T-cell (primary cell): ENCODE data around the gene PRMT6. TPM values are rescaled to one million over a fixed set of nuclear protein-coding genes. Genes with fewer than 3 reads are reported as not detected.
"Not testable (repeated sequence)": the region's sequence is repeated elsewhere in the genome, so short reads cannot be mapped to it uniquely, and the experiment has no call there.

Source experiments
- ATAC-seq, 4 experiments: fragments of 200-7000 bp in 3 of 4; fragments of 150-1000 bp in 1 of 4; cut with Tn5 transposase; replicated peaks in 1 of 4; 1 replicate in 3 of 4; 2 replicates in 1 of 4; pipeline ENCODE4 v1.10.0; 2021; ENCODE audit warnings: moderate library complexity in 3 of 4, mild to moderate bottlenecking in 2 of 4, moderate number of reproducible peaks in 1 of 4
- CTCF ChIA-PET, 2 donors: fragments of 300-600 bp; sonication (Branson Sonifier 250); formaldehyde crosslinking; loops; one replicate each; lab custom pipeline; 2022; ENCODE audit warnings: antibody characterized with exemption in 2 of 2; lab: Charles Lee
- POLR2A ChIA-PET, 2 donors: fragments of 300-600 bp; sonication (Branson Sonifier 250); formaldehyde crosslinking; loops; one replicate each; lab custom pipeline; 2022; ENCODE audit warnings: antibody characterized with exemption in 2 of 2; lab: Charles Lee
- DNase-seq, 35 experiments: peaks; one replicate each; pipeline versions ENCODE4 v3.0.0 to v3.0.0-alpha.2; 2013 to 2023
- H3K27ac ChIP-seq: one replicate; pipeline ENCODE4 v1.5.1; 2013; ENCODE audit warnings: low read length
- H3K27me3 ChIP-seq, 2 experiments: replicated peaks in 1 of 2; 1 replicate in 1 of 2; 2 replicates in 1 of 2; pipeline versions ENCODE4 v1.6.1 to v1.7.0; 2013; ENCODE audit warnings: low read length in 1 of 2, mixed read lengths in 1 of 2; ENCODE audit not compliant: control insufficient read depth in 2 of 2, insufficient read depth in 2 of 2; ENCODE audit errors: extremely low read depth in 1 of 2
- H3K36me3 ChIP-seq, 2 donors: 1 replicate in 1 of 2; 2 replicates in 1 of 2; pipeline versions ENCODE4 v1.6.1 to v1.7.0; 2013; ENCODE audit warnings: low read length in 1 of 2; ENCODE audit not compliant: control insufficient read depth in 2 of 2, insufficient read depth in 1 of 2; ENCODE audit errors: extremely low read depth in 1 of 2
- H3K4me1 ChIP-seq, 2 experiments: 1 replicate in 1 of 2; 2 replicates in 1 of 2; pipeline versions ENCODE4 v1.6.1 to v1.7.0; 2013; ENCODE audit warnings: low read length in 2 of 2, mixed read lengths in 1 of 2; ENCODE audit not compliant: insufficient read depth in 2 of 2, control insufficient read depth in 1 of 2; ENCODE audit errors: extremely low read depth in 1 of 2
- H3K4me3 ChIP-seq, 2 donors: 1 replicate in 1 of 2; 2 replicates in 1 of 2; pipeline versions ENCODE4 v1.5.1 to v1.7.0; 2013; ENCODE audit warnings: mild to moderate bottlenecking in 2 of 2, low read length in 1 of 2, moderate library complexity in 1 of 2; ENCODE audit not compliant: control insufficient read depth in 1 of 2; ENCODE audit errors: extremely low read depth in 1 of 2
- H3K9me3 ChIP-seq: 2 replicates; pipeline ENCODE4 v1.7.0; 2013
- H3K27ac Mint-ChIP-seq, 2 donors: one replicate each; pipeline ENCODE4 v1.8.0; 2020 to 2021; ENCODE audit warnings: mild to moderate bottlenecking in 2 of 2, mixed read lengths in 2 of 2
- H3K27me3 Mint-ChIP-seq, 2 donors: one replicate each; pipeline ENCODE4 v1.8.0; 2021 to 2022; ENCODE audit warnings: mixed read lengths in 2 of 2
- H3K36me3 Mint-ChIP-seq: one replicate; pipeline ENCODE4 v1.8.0; 2021; ENCODE audit warnings: mixed read lengths
- H3K4me1 Mint-ChIP-seq, 3 donors: one replicate each; pipeline ENCODE4 v1.8.0; 2020 to 2022; ENCODE audit warnings: mixed read lengths in 3 of 3, mild to moderate bottlenecking in 1 of 3
- H3K4me3 Mint-ChIP-seq, 3 donors: one replicate each; pipeline ENCODE4 v1.8.0; 2020 to 2022; ENCODE audit warnings: mild to moderate bottlenecking in 3 of 3, mixed read lengths in 3 of 3, moderate library complexity in 3 of 3
- H3K9me3 Mint-ChIP-seq, 3 donors: one replicate each; pipeline ENCODE4 v1.8.0; 2020 to 2022; ENCODE audit warnings: mixed read lengths in 3 of 3
- WGBS: methylation state at CpG from one replicate; pipeline ENCODE4 v1.1.5; 2013; ENCODE audit warnings: missing lambda C conversion rate; ENCODE audit not compliant: insufficient coverage; 5-methylcytosine and 5-hydroxymethylcytosine counted together
- total RNA-seq, 35 experiments: library from RNA in 6 of 35; stranded (reverse) in 6 of 35; fragments of 120-200 nt in 1 of 35; gene quantifications; one replicate each; pipeline versions ENCODE4 v1.2.1 to v1.2.4 and lab custom pipeline; 2013 to 2026

Gene PRMT6
- total RNA-seq, 5 donors from 2014 or later (not counting 1 experiment from before 2014, with no cell fraction given) = 7.2 to 20.0 (median 17.3) TPM

DNA sequence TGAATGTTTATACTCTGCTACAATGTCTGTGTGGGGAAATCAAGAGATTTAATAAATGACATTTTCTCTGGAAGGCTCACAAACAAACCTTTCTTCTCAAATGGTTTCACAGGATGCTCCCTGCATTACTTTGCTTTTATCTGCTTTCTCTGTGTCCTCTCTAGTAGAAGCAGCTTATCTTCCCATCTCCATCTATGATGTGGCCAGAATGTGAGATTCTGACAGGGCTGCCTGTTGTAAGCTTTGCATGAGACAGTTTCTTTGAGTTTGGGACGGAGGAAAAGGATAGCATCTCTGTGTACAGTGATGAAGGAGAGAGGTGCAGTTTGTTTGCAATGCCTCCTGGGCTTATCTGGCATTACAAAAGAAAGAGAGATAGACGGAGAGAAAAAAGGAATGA lies 24.6 kb downstream of the PRMT6 start:
- Histone ChIP-seq H3K9me3 (no peaks in the 10 kb centered on the region), H3K4me3 (no peak overlapping the region), H3K4me1 (no peaks in the 10 kb centered on the region), H3K27ac (no peak overlapping the region), H3K36me3 (no peaks in the 10 kb centered on the region), H3K27me3 (no peaks in the 10 kb centered on the region)
- 37% methylated on average over 2 of the region's 2 CpGs for WGBS
- no peak overlapping the region for H3K4me3 Mint-ChIP-seq
- H3K27me3 Mint-ChIP-seq = peaks cover 9 to 22% of the 10 kb centered on the region in 2 donors
- ChIA-PET CTCF (no interaction called here), POLR2A (no interaction called here)
- no peak overlapping the region for H3K27ac Mint-ChIP-seq
- DNase-seq (no peak), ATAC-seq (no peak)
- H3K4me1 Mint-ChIP-seq = no peaks in the 10 kb centered on the region
- H3K36me3 Mint-ChIP-seq = no peaks in the 10 kb centered on the region
- H3K9me3 Mint-ChIP-seq = peaks cover 3 to 18% (median 11%) of the 10 kb centered on the region in 3 donors

DNA sequence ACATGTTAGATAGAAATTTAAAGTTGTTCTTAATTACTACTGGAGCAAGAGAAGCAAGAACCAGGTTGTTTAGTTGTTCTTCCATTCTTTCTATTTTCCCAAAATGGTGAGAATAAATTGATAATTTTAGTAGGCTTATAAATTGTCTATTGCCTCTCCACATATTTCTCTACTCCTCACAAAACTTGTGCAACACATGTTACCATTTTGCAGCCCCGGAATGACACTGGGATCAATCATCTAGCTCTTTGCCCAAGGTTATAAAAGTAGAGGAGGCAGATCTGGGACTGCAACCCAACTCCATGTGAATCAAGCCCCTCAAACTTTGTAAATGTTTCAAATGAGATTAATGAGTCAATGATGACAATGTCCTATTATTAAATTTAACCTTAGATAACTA lies 34.9 kb downstream of the PRMT6 start:
- H3K36me3 Mint-ChIP-seq = no peaks in the 10 kb centered on the region
- H3K9me3 ChIP-seq = no peaks in the 10 kb centered on the region
- DNase-seq = no peak
- no peaks in the 10 kb centered on the region for H3K27me3 ChIP-seq
- H3K4me1 ChIP-seq = no peaks in the 10 kb centered on the region
- H3K9me3 Mint-ChIP-seq = peaks cover 0 to 8% (median 3%) of the 10 kb centered on the region in 3 donors
- ATAC-seq = no peak
- no peak overlapping the region for H3K4me3 Mint-ChIP-seq
- no CpG with 5 or more reads among the region's 1 CpG for WGBS
- no peak overlapping the region for H3K4me3 ChIP-seq
- no peak overlapping the region for H3K27ac ChIP-seq
- POLR2A ChIA-PET = no interaction called here
- CTCF ChIA-PET = no interaction called here
- H3K27ac Mint-ChIP-seq = no peak overlapping the region
- peaks cover 9 to 16% of the 10 kb centered on the region in 2 donors for H3K27me3 Mint-ChIP-seq
- H3K36me3 ChIP-seq = no peaks in the 10 kb centered on the region
- H3K4me1 Mint-ChIP-seq = no peaks in the 10 kb centered on the region

GRCh38 chr1:107093395-107093794 lies 36.9 kb downstream of the PRMT6 start:
- ATAC-seq = not testable (repeated sequence)

DNA sequence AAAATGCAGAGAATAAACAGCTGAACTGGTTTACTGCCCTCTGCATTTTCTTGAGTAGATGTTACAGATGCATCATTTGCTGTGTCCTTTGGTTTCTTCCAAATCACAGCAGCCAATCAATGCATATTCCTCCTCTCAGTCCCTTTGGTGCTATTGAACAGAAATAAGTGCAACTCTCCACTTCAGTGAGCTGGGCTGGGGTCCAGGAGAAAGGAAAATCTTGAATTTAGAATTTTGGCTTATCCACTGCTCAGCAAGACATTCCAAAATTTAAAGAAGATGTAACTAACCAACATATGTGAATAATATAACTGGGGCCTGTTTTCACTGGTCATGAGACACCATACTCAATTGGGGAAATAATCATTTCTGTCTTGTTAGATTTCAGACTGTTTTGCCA lies 39.2 kb downstream of the PRMT6 start:
- H3K36me3 ChIP-seq = no peaks in the 10 kb centered on the region
- no peak overlapping the region for H3K4me3 Mint-ChIP-seq
- H3K4me1 Mint-ChIP-seq = no peaks in the 10 kb centered on the region
- H3K4me3 ChIP-seq = no peak overlapping the region
- H3K9me3 ChIP-seq = no peaks in the 10 kb centered on the region
- CTCF ChIA-PET = interaction anchor here in 1 of 2 donors (0.6 kb wide), 1 partner anchor 47 kb away, joined by 5 read pairs; no protein-coding TSS in a partner anchor
- no peak overlapping the region for H3K27ac Mint-ChIP-seq
- POLR2A ChIA-PET = no interaction called here
- H3K36me3 Mint-ChIP-seq = no peaks in the 10 kb centered on the region
- no peaks in the 10 kb centered on the region for H3K27me3 ChIP-seq
- H3K4me1 ChIP-seq = no peaks in the 10 kb centered on the region
- H3K27ac ChIP-seq = no peak overlapping the region
- ATAC-seq (no peak), DNase-seq (no peak)
- H3K9me3 Mint-ChIP-seq = no peaks in the 10 kb centered on the region
- peaks cover 15 to 17% of the 10 kb centered on the region in 2 donors for H3K27me3 Mint-ChIP-seq

More at GRCh38 chr1:107093395-107093794, 36.9 kb downstream of the PRMT6 start:
- H3K27ac Mint-ChIP-seq, H3K4me1 Mint-ChIP-seq, H3K27ac ChIP-seq, H3K4me3 Mint-ChIP-seq, H3K9me3 ChIP-seq, H3K36me3 ChIP-seq, H3K9me3 Mint-ChIP-seq, DNase-seq, H3K4me3 ChIP-seq, H3K4me1 ChIP-seq, H3K36me3 Mint-ChIP-seq, H3K27me3 ChIP-seq, POLR2A ChIA-PET, CTCF ChIA-PET: not testable (repeated sequence)
- WGBS = no CpG with 5 or more reads among the region's 1 CpG
- peaks cover 14 to 15% of the 10 kb centered on the region in 2 donors for H3K27me3 Mint-ChIP-seq

DNA sequence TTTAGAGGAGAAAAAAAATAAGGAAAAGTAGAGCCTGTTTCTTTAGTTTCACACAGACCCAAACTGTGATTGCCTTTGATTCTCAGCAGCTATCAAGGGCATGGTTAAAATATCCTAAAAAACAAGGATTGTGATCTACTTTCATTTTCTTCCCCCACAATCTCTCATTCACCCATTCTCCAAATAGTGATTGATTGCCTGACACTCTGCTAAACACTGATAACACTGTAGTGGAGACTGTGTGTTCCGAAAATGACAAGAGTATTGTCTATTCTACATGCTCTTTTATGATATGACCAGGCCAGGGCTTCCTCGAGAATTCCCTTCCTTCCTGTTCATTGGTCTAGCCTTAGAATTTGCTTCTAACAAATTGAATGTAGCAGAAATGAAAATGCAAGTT lies 40.2 kb downstream of the PRMT6 start:
- WGBS = no CpG with 5 or more reads among the region's 2 CpGs
- no peak overlapping the region for H3K4me3 Mint-ChIP-seq
- DNase-seq (no peak), ATAC-seq (no peak)
- H3K4me1 Mint-ChIP-seq = no peaks in the 10 kb centered on the region
- H3K36me3 ChIP-seq = no peaks in the 10 kb centered on the region
- no peaks in the 10 kb centered on the region for H3K9me3 Mint-ChIP-seq
- POLR2A ChIA-PET = no interaction called here
- H3K27ac Mint-ChIP-seq = no peak overlapping the region
- no peak overlapping the region for H3K27ac ChIP-seq
- no peaks in the 10 kb centered on the region for H3K4me1 ChIP-seq
- H3K9me3 ChIP-seq = no peaks in the 10 kb centered on the region
- CTCF ChIA-PET = no interaction called here
- no peaks in the 10 kb centered on the region for H3K27me3 ChIP-seq
- H3K27me3 Mint-ChIP-seq = peaks cover 11 to 17% of the 10 kb centered on the region in 2 donors
- H3K36me3 Mint-ChIP-seq = no peaks in the 10 kb centered on the region
- H3K4me3 ChIP-seq = no peak overlapping the region

DNA sequence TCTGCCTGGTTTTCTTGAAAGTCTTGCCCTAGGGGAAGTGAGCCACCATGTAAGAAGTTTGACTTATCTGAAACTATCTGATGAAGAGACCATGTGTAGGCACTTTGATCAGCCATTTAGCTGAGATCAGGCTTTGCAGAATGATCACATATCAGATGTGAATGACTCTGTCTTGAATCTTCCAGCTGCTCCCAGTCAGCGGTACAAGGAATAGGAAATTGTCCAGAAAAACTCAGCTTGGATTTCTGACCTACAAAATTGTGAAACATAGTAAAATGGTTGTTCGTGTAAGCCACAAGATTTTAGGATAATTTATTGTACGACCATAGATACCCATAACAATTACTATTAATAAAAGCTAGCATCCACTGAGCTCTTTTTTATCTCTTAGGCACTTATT lies 42.5 kb downstream of the PRMT6 start:
- H3K27ac ChIP-seq = no peak overlapping the region
- no peak overlapping the region for H3K27ac Mint-ChIP-seq
- H3K4me1 Mint-ChIP-seq = no peaks in the 10 kb centered on the region
- H3K4me3 Mint-ChIP-seq = no peak overlapping the region
- H3K9me3 Mint-ChIP-seq = no peaks in the 10 kb centered on the region
- no peaks in the 10 kb centered on the region for H3K9me3 ChIP-seq
- no peak overlapping the region for H3K4me3 ChIP-seq
- H3K36me3 ChIP-seq = no peaks in the 10 kb centered on the region
- CTCF ChIA-PET = no interaction called here
- ATAC-seq = no peak
- H3K36me3 Mint-ChIP-seq = no peaks in the 10 kb centered on the region
- H3K27me3 ChIP-seq = no peaks in the 10 kb centered on the region
- POLR2A ChIA-PET = no interaction called here
- WGBS = no CpG with 5 or more reads among the region's 3 CpGs
- H3K4me1 ChIP-seq = no peaks in the 10 kb centered on the region
- H3K27me3 Mint-ChIP-seq = peaks cover 11 to 12% of the 10 kb centered on the region in 2 donors
- no peak for DNase-seq
